HG02852 (cell line): ENCODE data around the gene HPCAL1.
"Not testable (repeated sequence)": the region's sequence is repeated elsewhere in the genome, so short reads cannot be mapped to it uniquely, and the experiment has no call there.

Experiments
- ATAC-seq: cut with Tn5 transposase; IDR thresholded peaks from one replicate; pipeline ENCODE4 v1.9.1; 2021; ENCODE audit warnings: mild to moderate bottlenecking, moderate library complexity; ENCODE audit not compliant: unreplicated experiment

Gene HPCAL1

GRCh38 chr2:10302479-10303180 lies at the start of gene HPCAL1:
Gene HPCAL1 (plus strand): TSS chr2:10302904. CDS start chr2:10419758, 116,854 bp downstream.
- peak; percentile 77 for ATAC-seq

GRCh38 chr2:10253596-10254372 lies 48.9 kb upstream of the HPCAL1 start:
- ATAC-seq, result no peak

- no peak for ATAC-seq
These were observed 48.1 kb upstream of the HPCAL1 start for GRCh38 chr2:10254373-10255188.

GRCh38 chr2:10255189-10256030 lies 47.3 kb upstream of the HPCAL1 start:
- ATAC-seq, result no peak

- ATAC-seq, result no peak
These were observed 46.6 kb upstream of the HPCAL1 start for GRCh38 chr2:10256031-10256514.

- ATAC-seq, result no peak
These were observed 46.1 kb upstream of the HPCAL1 start for GRCh38 chr2:10256515-10257031.

GRCh38 chr2:10257036-10257435 lies 45.7 kb upstream of the HPCAL1 start:
- no peak for ATAC-seq

- ATAC-seq, result no peak
These were observed 45.1 kb upstream of the HPCAL1 start for GRCh38 chr2:10257500-10258147.

GRCh38 chr2:10258326-10258725 lies 44.4 kb upstream of the HPCAL1 start:
- ATAC-seq, result no peak

GRCh38 chr2:10258726-10259125 lies 44.0 kb upstream of the HPCAL1 start:
- no peak for ATAC-seq

GRCh38 chr2:10260130-10260529 lies 42.6 kb upstream of the HPCAL1 start:
- ATAC-seq, result no peak

- ATAC-seq, result not testable (repeated sequence)
These were observed 39.2 kb upstream of the HPCAL1 start for GRCh38 chr2:10263526-10263925.

- ATAC-seq, result no peak
These were observed 38.0 kb upstream of the HPCAL1 start for GRCh38 chr2:10264506-10265328.

- no peak for ATAC-seq
These were observed 37.2 kb upstream of the HPCAL1 start for GRCh38 chr2:10265329-10266132.

- no peak for ATAC-seq
These were observed 36.5 kb upstream of the HPCAL1 start for GRCh38 chr2:10266133-10266620.

- no peak for ATAC-seq
These were observed 35.7 kb upstream of the HPCAL1 start for GRCh38 chr2:10267036-10267435.

GRCh38 chr2:10267551-10268465 lies 34.9 kb upstream of the HPCAL1 start:
- no peak for ATAC-seq
